A673 (cell line): ENCODE results near the gene KPNA6. TPM values are rescaled to one million over a fixed set of nuclear protein-coding genes. Genes with fewer than 3 reads are reported as not detected.

Experiments
- BruUV-seq: library from RNA; stranded (reverse); fragments of 400-500 nt; replicated peaks from 2 replicates; lab custom pipeline; 2021; lab: Mats Ljungman, UMichigan
- CTCF ChIA-PET: fragments of 300-600 bp; sonication (Branson Sonifier 250); formaldehyde crosslinking; loops from one replicate; lab custom pipeline; 2022; ENCODE audit warnings: antibody characterized with exemption; lab: Charles Lee
- POLR2A ChIA-PET: fragments of 300-600 bp; sonication (Branson Sonifier 250); formaldehyde crosslinking; loops from one replicate; lab custom pipeline; 2022; ENCODE audit warnings: antibody characterized with exemption; ENCODE audit not compliant: low non-redundant PET; lab: Charles Lee
- DNase-seq: peaks from one replicate; pipeline ENCODE4 v3.0.0-alpha.2; 2015; ENCODE audit warnings: low spot score
- H3K27ac ChIP-seq: fragments of 200-600 bp; sonication (generic); 2 replicates; pipeline ENCODE4 v1.5.1; 2016; ENCODE audit warnings: mixed run types, low read depth, mild to moderate bottlenecking, mixed read lengths, antibody characterized with exemption, low read length; ENCODE audit not compliant: poor library complexity, severe bottlenecking
- H3K27me3 ChIP-seq: fragments of 200-600 bp; sonication (generic); replicated peaks from 2 replicates; pipeline ENCODE4 v1.6.1; 2017; ENCODE audit warnings: mixed run types, low read depth, mild to moderate bottlenecking, mixed read lengths, antibody characterized with exemption, low read length; ENCODE audit not compliant: insufficient read depth, poor library complexity
- H3K36me3 ChIP-seq: fragments of 200-600 bp; sonication (generic); 2 replicates; pipeline ENCODE4 v1.6.1; 2016; ENCODE audit warnings: mixed run types, mild to moderate bottlenecking, mixed read lengths, antibody characterized with exemption, low read length; ENCODE audit not compliant: insufficient read depth, poor library complexity, severe bottlenecking
- H3K4me1 ChIP-seq: fragments of 200-600 bp; sonication (generic); 2 replicates; pipeline ENCODE4 v1.6.1; 2017; ENCODE audit warnings: mixed run types, mild to moderate bottlenecking, mixed read lengths, antibody characterized with exemption, low read length; ENCODE audit not compliant: insufficient read depth, poor library complexity, severe bottlenecking
- H3K4me3 ChIP-seq: fragments of 200-600 bp; sonication (generic); 2 replicates; pipeline ENCODE4 v1.5.1; 2016; ENCODE audit warnings: low read depth, mixed run types, mild to moderate bottlenecking, mixed read lengths, low read length; ENCODE audit not compliant: poor library complexity, severe bottlenecking
- H3K9me3 ChIP-seq: fragments of 200-600 bp; sonication (generic); 2 replicates; pipeline ENCODE4 v1.6.1; 2016; ENCODE audit warnings: mixed run types, low read depth, mild to moderate bottlenecking, mixed read lengths, antibody characterized with exemption, low read length; ENCODE audit not compliant: poor library complexity, severe bottlenecking
- CTCF ChIP-seq: fragments of 300-800, 200-600 bp; sonication (generic); conservative IDR thresholded peaks from 2 replicates; pipeline ENCODE4 v1.5.1; 2017; ENCODE audit warnings: low read depth, mild to moderate bottlenecking, antibody characterized with exemption, low read length, moderate library complexity, mixed read lengths
- EZH2 ChIP-seq: fragments of 200-600 bp; sonication (generic); IDR thresholded peaks from 2 replicates; pipeline ENCODE4 v1.6.1; 2017; ENCODE audit warnings: borderline replicate concordance, low read depth, mild to moderate bottlenecking, mixed read lengths, antibody characterized with exemption, low read length; ENCODE audit not compliant: poor library complexity, severe bottlenecking
- intact Hi-C: fragments of 100-400 bp; cut with micrococcal nuclease; formaldehyde crosslinking; loops from one replicate; pipeline ENCODE4 v1.10.0; 2022; ENCODE audit not compliant: unreplicated experiment
- total RNA-seq: library from RNA; stranded (reverse); gene quantifications from 2 replicates; pipeline ENCODE4 v1.2.3, GENCODE V29; 2021

KPNA6 gene
- total RNA-seq, 1 experiment from 2014 or later = 96.8 TPM

GRCh38 chr1:32073299-32074229 lies 34.3 kb upstream of the KPNA6 start:
- BruUV-seq = TSS peak; percentile 64
- CTCF ChIA-PET = interaction anchor here (0.5 to 1.5 kb wide), 12 partner anchors 8 to 447 kb away, joined by 3 to 13 read pairs (median 5); no protein-coding TSS in a partner anchor
- TF ChIP-seq CTCF = peak; percentile 58
- no peak for TF ChIP-seq EZH2
- H3K4me3 ChIP-seq = peak overlapping the region; percentile 67
- H3K27me3 ChIP-seq = no peaks in the 10 kb centered on the region
- POLR2A ChIA-PET = interaction anchor here (0.6 to 1.0 kb wide), 7 partner anchors 10 to 407 kb away, joined by 3 to 11 read pairs (median 6); partner anchors contain the start of gene CCDC28B
- H3K27ac ChIP-seq = peak overlapping the region; percentile 87
- peak; percentile 95 for DNase-seq
- no peaks in the 10 kb centered on the region for H3K9me3 ChIP-seq
- H3K4me1 ChIP-seq = peaks cover 18% of the 10 kb centered on the region
- peaks cover 26% of the 10 kb centered on the region for H3K36me3 ChIP-seq
- intact Hi-C loops = loop anchor here (2.0 kb wide), 1 partner anchor 33 kb away; no protein-coding TSS in a partner anchor

GRCh38 chr1:32074841-32075240 lies 33.0 kb upstream of the KPNA6 start:
- H3K27ac ChIP-seq = no peak overlapping the region
- no TSS peak for BruUV-seq
- no peaks in the 10 kb centered on the region for H3K27me3 ChIP-seq
- H3K36me3 ChIP-seq = peaks cover 34% of the 10 kb centered on the region
- DNase-seq = no peak
- no peaks in the 10 kb centered on the region for H3K9me3 ChIP-seq
- POLR2A ChIA-PET = no interaction called here
- TF ChIP-seq EZH2 (no peak), CTCF (no peak)
- peaks cover 10% of the 10 kb centered on the region for H3K4me1 ChIP-seq
- CTCF ChIA-PET = no interaction called here
- intact Hi-C loops = no loop called here
- no peak overlapping the region for H3K4me3 ChIP-seq

- Histone ChIP-seq H3K9me3 (no peaks in the 10 kb centered on the region), H3K27me3 (no peaks in the 10 kb centered on the region), H3K36me3 (peaks cover 38% of the 10 kb centered on the region), H3K4me3 (no peak overlapping the region), H3K27ac (no peak overlapping the region), H3K4me1 (peaks cover under 1% of the 10 kb centered on the region)
- CTCF ChIA-PET = no interaction called here
- POLR2A ChIA-PET = no interaction called here
- DNase-seq = no peak
- intact Hi-C loops = no loop called here
- no TSS peak for BruUV-seq
- TF ChIP-seq EZH2 (no peak), CTCF (no peak)
These were observed 30.4 kb upstream of the KPNA6 start for GRCh38 chr1:32077451-32077850.
